Glomerular visceral epithelial cell (primary cell): ENCODE results near the gene OIP5.
"Not testable (repeated sequence)": the region's sequence is repeated elsewhere in the genome, so short reads cannot be mapped to it uniquely, and the experiment has no call there.

Experiments
- DNase-seq: peaks from one replicate; pipeline ENCODE4 v3.0.0-alpha.2; 2016; ENCODE audit errors: extremely low spot score

Gene OIP5

DNA sequence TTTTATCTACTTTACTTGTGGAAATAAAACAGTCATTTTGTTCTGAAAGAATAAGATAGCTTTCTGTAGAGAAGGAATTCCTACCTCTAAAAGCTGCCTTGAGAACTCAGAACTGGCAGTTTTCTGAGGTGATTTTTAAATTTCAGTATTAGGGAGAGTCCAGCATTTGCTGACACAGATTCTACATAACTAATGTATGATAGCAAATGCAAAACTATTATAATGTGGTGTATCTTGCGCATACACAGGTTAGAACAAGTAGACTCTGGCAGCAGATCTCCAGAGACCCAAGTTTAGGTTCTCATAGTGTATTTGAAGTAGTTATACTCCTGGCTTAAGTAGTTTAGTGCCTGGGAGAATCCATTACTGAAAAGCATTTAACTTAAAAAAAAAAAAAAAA, 30.8 kb downstream of the OIP5 start:
- DNase-seq = no peak

DNA sequence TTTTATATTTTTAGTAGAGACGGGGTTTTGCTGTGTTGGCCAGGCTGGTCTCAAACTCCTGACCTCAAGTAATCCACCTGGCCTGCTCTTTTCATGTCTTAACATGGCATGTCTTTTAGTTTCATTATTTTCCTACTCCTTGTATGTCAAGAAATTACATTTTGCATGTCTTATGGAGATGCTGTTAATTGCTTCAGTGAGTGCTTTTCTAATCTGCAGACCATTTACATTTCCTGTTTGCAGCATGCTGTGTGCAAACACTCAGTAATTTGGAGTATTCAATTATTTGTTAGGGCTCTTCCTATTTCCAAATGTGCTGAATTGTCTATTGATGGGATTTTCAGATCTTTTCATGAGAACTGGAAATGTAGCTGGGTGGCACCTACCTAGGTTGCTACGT, 31.3 kb downstream of the OIP5 start:
- not testable (repeated sequence) for DNase-seq

DNA sequence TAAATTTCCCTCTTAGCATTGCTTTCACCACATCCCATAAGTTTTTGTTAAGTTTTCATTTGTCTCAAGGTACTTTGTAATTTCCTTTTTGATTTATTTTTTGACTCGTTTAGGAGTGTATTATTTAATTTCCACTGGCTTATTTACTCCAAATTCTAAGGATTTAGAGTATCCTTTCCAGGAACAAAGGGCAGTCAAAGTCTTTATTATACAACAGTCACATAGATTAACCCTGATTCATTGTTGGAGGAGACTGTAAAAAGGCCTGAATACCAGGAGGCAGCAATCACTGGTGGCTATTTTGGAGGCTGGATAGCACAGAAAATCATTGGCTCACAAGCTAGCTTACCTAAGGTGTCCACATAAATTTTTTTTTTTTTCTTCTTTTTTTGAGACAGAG, 39.9 kb downstream of the OIP5 start:
- DNase-seq = no peak

DNA sequence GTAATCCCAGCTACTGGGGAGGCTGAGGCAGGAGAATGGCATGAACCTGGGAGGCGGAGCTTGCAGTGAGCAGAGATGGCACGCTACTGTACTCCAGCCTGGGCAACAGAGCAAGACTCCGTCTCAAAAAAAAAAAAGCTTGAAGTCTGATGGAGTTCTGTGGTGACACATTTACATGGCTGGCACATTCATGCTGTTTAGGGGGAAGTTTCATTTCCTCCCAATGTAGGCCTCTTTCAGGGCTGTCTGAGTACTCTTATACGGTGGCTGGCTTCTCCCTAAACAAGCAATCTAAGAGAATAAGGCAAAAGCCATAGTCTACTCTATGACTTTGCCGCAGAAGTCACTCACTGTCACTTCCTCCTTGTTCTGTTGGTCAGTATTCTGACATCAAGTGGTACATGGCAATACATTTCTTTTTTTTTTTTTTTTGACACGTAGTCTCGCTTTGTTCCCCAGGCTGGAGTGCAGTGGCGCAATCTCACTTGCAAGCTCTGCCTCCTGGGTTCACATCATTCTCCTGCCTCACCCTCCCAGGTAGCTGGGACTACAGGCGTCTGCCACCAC, 41.2 kb downstream of the OIP5 start:
- no peak for DNase-seq

DNA sequence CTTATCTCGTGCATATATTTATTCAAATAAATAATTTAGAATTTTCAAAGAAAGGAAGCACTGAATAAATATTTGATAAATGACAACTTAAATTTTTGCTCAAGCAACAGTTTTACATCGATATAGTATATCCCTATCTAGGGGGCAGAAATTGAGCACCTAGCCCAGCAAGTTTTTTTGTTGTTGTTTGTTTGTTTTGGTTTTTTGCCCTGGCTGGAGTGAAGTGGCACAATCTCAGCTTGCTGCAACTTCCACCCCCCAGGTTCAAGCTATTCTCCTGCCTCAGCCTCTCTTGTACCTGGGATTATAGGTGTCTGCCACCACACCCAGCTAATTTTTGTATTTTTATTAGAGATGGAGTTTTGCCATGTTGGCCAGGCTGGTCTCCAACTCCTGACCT, 42.4 kb downstream of the OIP5 start:
- no peak for DNase-seq

DNA sequence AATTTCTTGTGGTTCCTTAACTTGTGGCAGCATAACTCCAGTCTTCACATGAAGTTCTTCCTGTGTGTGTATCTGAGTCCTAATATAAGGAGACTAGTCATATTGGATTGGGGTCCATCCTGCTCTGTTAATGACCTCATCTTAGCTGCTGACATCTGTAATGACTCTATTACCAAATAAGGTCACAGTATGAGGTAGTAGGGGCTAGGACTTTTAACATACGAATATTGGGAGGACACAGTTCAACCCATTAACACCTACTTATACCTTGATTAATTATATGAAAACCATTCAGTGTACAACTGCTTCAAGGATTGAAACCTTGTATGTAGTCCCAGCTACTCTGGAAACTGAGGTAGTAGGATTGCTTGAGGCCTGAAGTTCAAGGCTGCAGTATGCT, 43.9 kb downstream of the OIP5 start:
- no peak for DNase-seq

DNA sequence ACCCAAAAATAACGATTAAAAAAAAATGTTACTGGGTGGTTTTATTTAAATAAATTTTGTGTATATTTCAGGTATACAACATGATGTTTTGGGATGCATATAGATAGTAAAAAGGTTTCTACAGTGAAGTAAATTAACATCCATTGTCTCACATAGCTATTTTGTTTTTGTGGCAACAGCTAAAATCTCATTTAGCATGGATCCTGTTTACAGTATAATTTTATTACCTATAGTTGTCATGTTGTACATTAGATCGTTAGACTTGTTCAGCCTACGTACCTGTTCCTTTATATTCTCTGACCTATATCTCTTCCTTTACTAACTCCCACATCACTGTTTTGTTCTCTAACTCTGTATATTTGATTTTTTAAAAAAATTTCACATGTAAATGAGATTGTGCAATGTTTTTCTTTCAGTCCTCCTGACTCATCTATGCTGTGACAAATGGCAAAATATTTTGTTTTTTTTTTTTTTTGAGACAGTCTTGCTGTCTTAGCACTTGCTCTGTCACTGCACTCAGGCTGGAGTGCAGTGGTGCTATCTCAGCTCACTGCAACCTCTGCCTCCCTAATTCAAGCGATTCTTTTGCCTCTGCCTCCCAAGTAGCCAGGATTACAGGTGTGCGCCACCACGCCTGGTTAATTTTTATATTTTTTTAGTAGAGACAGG, 45.6 kb downstream of the OIP5 start:
- no peak for DNase-seq

DNA sequence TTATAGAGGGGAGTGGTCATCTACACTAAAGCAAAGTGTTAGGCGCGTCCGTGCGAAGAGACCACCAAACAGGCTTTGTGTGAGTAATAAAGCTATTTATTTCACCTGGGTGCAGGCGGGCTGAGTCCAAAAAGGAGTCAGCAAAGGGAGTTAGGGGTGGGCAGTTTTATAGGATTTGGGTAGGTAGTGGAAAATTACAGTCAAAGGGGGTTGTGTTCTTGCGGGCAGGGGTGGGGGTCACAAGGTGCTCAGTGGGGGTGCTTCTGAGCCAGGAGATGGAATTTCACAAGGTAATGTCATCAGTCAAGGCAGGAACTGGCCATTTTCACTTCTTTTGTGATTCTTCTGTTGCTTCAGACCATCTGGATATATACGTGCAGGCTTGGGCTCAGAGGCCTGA, 47.1 kb downstream of the OIP5 start:
- DNase-seq = no peak

DNA sequence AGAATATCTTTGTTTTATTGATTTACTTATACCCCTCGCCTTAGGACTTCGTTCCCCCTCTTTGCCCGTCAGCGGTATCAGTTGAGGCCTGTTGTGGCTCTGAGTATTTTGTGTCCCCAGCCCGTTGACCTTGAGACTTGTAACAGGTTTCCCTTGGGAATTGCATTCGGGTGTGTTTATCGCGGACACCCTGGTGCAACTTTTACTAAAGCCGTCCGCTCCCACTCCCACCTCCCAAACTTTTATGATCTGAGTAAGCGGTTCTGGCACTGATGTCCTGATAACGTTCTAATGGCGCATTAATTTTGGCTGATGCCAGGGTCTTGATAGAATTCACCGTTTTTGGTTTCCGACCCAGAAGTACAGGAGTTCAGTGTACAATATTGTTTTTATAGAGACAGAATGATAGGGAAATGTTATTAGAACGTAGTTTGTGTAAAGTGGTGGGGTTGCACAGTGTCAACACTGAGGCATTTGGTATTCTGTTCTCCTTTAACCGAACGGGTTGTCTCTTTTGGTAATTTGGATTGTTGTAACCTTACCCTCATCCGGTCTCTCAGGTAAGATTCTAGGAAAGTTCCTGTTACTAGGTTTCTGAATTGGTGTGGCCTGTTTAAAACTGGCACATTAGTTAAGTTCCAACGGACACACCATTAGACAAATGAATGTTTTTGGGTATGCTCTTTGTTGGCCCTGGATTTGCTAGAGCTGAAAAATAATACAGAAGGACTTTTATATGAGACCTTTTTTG, 47.8 kb downstream of the OIP5 start:
- peak; percentile 8 for DNase-seq

DNA sequence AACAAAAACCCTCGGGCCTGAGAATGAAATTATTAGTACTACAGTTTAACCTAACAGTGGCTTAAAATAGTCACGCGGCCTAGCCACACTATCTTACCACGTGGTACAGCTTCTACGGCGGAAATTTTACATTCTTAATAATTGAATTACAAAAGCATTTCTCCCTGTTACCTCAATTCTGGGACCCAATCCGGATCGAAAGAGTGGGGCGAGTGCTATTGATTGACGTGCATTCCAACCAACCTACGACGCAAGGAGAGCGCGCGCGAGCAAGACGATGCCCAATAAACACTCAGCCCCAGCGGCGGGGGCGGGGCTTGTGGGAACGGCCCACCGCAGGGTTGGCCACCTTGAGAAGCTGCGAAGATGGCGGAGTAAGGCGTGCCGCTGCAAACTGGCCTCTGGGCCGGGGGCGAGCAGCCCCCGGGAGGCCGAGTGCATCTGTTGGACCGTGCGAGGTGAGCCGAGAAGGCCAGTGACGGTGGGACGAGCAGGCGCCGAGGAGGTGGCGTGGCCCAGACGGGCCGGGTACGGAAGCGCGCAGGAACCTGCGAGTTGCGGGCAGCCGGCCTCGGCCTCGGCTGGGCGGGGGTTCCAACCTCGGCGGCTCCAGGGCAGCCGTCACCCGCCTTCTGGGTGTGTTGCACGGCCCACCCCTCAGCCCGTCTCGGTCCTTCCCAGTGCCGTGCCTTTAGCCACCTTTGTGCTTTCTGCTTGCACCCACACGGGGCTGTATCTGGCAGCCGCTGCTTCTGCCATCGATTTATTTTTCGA, 48.6 kb downstream of the OIP5 start:
- DNase-seq = peak; percentile 99

DNA sequence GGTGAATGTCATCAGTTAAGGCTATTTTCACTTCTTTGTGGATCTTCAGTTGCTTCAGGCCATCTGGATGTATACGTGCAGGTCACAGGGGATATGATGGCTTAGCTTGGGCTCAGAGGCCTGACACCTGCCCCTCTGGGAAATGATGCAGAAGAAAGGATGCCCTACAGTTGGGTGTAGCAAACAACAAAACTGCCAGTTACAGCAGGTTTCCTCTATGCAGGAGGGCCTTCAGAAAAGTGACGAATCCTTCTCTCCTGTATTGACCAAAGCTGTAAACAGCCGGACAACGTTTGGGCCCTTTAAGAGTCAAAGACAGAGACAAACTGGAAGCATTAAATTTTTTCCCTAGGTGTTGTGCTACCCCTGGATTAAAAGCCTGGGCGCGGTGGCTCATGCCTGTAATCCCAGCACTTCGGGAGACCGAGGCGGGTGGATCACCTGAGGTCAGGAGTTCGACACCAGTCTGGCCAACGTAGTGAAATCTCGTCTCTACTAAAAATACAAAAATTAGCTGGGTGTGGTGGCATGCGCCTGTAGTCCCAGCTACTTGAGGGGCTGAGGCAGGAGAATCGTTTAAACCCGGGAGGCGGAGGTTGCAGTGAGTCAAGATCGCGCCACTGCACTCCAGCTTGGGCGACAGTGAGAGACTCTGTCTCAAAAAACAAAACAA, 49.3 kb downstream of the OIP5 start:
- not testable (repeated sequence) for DNase-seq

DNA sequence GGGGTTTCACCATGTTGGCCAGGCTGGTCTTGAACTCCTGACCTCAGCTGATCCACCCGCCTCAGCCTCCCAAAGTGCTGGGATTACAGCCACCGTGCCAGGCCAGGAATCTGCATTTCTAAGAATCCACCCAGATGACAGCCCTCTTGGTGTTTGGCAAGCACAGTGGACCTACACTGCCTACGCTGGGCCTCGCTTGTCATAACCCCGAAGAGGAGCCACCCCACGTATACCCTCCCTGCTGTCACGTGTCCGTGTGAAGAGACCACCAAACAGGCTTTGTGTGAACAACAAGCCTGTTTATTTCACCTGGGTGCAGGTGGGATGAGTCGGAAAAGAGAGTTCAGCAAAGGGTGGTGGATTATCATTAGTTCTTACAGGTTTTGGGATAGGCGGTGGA, 50.0 kb downstream of the OIP5 start:
- DNase-seq = not testable (repeated sequence)

DNA sequence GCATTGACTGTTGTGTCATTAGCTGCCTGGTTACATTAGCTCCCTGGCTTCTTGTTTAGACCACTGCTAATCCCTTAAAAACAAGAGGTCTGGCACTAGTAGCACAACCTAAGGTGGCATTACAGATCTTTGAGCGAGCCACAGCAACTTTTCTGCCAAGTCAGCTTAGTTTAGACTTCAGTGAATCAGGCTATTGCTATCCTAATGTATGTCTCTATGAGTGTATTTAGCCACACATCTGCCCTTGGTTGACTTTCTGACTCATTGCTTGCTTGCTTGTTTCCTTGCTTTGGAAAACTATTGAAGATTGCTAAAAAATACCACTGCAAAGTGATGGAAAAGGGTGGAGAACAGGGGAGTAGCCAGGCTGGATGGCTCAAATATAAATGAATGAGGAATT, 51.2 kb downstream of the OIP5 start:
- DNase-seq = peak; percentile 41

DNA sequence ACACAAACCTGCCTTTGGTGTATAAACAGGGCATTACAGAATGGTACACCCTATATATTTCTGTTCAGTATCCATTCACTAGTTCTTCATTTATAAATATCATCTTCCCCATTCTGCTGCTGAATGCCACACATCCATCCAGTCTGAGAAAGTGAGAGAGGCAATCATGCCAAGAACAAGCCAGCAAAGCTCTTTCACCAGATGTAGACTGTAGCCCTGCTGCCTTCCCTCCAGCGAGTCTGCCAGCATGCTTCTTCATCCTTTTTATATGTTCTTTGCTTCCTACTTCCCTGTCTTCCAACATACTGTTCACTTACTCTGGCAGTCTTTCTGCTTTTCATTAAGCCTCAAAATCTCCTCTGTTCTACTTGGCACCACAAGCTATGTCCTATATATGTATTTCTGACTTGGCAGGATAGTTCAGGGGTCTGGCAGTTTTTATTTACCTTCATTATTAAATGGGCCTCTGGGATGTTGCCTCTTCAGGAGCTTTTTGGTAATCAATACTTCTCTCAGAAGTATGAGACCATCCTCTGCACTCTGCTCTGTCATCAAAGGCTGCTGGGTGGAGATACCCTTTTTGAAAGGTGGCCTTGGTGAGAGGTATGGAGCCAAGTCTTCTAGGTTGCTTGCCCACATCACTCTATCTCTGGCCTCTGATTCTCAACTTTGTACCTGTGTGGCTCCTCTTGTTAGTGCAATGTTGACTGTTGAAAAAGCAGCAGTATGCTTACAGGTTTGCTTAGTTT, 52.7 kb downstream of the OIP5 start:
- DNase-seq = no peak

DNA sequence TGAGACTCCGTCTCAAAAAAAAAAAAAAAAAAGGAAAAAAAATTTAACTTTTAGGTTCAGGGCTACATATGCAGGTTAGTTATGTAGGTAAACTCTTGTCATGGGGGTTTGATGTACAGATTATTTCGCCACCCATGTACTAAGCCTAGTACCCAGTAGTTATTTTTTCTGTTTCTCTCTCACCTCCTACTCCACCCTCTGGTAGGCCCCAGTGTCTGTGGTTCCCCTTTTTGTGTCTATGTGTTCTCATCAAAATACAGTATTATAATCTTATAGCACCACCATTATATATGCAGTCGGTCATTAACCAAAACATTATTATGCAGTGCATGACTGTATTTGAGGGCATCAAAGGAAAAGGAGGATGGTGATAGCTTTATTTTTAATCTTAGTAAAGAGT, 54.1 kb downstream of the OIP5 start:
- no peak for DNase-seq

DNA sequence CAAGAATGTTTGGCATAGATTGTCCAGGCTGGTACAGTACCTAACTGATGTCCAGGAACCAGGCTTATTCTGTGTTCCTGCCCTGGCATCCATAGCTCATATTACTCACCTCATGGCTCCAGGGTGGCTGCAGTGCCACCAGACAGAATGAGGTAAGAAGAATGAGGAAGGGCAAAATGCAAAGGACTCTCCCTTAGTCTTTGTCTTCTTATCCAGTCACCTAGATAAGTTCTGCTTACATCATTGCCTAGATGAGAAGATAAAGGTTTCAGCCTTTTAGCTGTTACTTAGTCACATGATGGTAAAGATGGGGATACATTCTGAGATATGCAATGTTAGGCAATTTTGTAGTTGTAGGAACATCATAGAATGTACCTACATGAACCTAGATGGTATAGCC, 55.6 kb downstream of the OIP5 start:
- DNase-seq = no peak

DNA sequence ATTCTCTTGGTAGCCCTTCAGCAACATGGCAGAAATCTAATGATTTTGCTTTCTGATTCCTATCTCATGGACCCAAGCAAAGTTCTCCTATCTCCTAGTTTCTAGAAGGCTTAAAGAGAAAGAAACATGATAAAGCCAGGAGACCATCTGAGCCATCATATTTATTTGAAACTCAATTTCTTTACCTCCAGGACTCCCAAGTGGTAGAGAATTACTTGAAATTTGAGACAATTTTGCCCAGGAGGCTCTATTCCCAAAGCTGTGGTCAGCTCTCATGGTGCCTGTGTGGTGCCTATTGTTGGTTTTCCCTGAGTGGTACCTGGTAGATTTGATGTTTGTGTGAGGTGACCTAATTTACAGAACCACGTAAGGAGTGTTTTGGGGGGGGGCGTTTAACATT, 62.5 kb downstream of the OIP5 start:
- no peak for DNase-seq

DNA sequence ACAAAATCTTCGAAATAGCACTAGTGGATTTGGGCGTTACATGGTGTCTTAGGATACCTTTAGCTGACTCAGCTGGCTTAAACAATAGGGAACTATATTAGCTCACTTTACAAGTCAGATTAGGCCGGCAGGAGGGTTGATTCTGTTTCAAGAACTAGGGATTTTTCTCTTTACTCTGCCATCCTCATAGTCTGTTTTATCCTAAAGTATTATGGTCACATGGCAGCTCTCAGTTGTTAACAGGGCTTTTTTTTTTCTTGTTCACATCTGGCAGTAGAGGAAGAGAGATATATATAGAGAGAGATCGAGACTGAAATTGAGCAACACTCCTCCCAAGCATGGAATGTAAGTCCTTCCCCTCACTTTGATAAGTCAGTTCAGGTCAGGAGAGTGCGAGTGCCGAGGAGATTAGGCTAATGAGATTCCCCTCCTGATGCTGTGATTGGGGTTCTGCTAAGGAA, 68.5 kb downstream of the OIP5 start:
- no peak for DNase-seq

DNA sequence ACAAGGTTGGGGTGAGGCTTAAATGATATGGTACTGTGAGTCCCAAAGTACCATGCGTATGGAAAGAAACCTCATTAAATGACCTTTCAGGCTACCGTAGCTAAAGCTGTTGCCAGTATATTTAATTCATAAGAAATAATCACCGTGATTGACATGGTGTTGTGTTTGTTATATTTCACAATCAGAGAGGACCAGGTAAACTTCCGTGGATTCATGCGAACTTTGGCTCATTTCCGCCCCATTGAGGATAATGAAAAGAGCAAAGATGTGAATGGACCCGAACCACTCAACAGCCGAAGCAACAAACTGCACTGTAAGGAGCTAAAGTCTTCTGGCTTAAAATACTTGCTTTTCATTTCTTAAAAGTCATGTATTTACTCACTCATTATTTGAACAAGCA, 69.8 kb downstream of the OIP5 start:
- no peak for DNase-seq

DNA sequence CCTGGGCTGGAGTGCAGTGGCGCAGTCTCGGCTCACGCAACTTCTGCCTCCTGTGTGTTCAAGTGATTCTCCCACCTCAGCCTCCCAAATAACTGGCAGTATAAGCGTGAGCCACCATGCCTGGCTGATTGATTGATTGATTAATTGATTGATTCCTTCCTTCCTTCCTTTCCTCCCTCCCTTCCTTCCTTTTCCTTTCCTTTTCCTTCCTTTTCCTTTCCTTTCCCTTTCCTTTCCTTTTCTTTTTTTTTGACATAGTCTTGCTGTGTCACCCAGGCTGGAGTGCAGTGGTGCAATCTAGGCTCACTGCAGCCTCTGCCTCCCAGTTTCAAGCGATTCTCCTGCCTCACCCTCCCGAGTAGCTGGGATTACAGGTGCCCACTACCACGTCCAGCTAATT, 71.5 kb downstream of the OIP5 start:
- DNase-seq = not testable (repeated sequence)

DNA sequence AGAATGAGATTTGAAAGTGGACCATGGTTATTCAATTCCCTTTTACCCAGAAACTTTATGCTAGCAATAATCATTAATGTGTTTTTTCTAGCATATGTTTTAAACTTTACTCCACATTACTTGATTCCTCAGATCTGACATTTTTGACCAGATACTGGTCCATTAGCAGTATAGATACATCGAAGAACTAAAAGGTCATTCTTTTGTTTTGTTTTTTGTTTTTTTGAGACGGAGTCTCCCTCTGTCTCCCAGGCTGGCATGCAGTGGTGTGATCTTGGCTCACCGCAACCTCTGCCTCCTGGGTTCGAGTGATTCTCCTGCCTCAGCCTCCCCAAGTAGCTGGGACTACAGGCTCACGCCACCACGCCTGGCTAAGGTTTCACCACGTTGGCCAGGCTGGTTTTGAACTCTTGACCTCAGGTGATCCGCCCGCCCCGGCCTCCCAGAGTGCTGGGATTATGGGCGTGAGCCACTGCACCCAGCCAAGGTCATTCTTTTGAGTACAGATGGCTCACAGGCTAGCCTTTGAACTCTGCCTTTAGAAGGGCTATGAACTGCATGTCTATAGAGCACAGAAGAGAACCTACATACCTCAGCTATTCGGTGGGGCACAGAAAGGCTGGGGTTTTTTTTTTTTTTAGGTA, 72.7 kb downstream of the OIP5 start:
- no peak for DNase-seq
